CD4-positive, CD25-positive, alpha-beta regulatory T cell (primary cell): Measurements from ENCODE around the gene WBP1. TPM values are rescaled to one million over a fixed set of nuclear protein-coding genes. Genes with fewer than 3 reads are reported as not detected.
"Not testable (repeated sequence)": the region's sequence is repeated elsewhere in the genome, so short reads cannot be mapped to it uniquely, and the experiment has no call there.

Experiments used
- ATAC-seq, 2 donors: fragments of 150-1000 bp; cut with Tn5 transposase; one replicate each; pipeline ENCODE4 v1.10.0; 2021; ENCODE audit warnings: low read depth in 2 of 2, moderate number of reproducible peaks in 2 of 2, moderate library complexity in 1 of 2
- DNase-seq, 3 donors: peaks; one replicate each; pipeline versions ENCODE4 v3.0.0 to v3.0.0-alpha.2; 2012 to 2022; ENCODE audit warnings: mixed read lengths in 1 of 3
- H3K27ac ChIP-seq: one replicate; pipeline ENCODE4 v1.7.0; 2013; ENCODE audit warnings: mild to moderate bottlenecking, low read length; ENCODE audit not compliant: insufficient read depth, poor library complexity, severe bottlenecking
- H3K27me3 ChIP-seq: one replicate; pipeline ENCODE4 v1.7.0; 2013; ENCODE audit warnings: low read length; ENCODE audit not compliant: control insufficient read depth, insufficient read depth
- H3K36me3 ChIP-seq: one replicate; pipeline ENCODE4 v1.7.0; 2013; ENCODE audit warnings: mild to moderate bottlenecking, low read length, moderate library complexity; ENCODE audit not compliant: control insufficient read depth, insufficient read depth
- H3K4me1 ChIP-seq: 2 replicates; pipeline ENCODE4 v1.7.0; 2013; ENCODE audit warnings: mild to moderate bottlenecking, low read length; ENCODE audit not compliant: insufficient read depth, control insufficient read depth, poor library complexity, severe bottlenecking
- H3K4me3 ChIP-seq: one replicate; pipeline ENCODE4 v1.7.0; 2013; ENCODE audit warnings: low read depth, mild to moderate bottlenecking, low read length, moderate library complexity
- H3K9me3 ChIP-seq, 2 experiments: 1 replicate in 1 of 2; 2 replicates in 1 of 2; pipeline ENCODE4 v1.7.0; 2013; ENCODE audit warnings: low read length in 2 of 2, mild to moderate bottlenecking in 1 of 2, moderate library complexity in 1 of 2; ENCODE audit not compliant: control insufficient read depth in 2 of 2
- H3K27ac Mint-ChIP-seq, 3 donors: one replicate each; pipeline ENCODE4 v1.8.0; 2020 to 2022; ENCODE audit warnings: mild to moderate bottlenecking in 3 of 3, mixed read lengths in 3 of 3, moderate library complexity in 2 of 3
- H3K27me3 Mint-ChIP-seq: one replicate; pipeline ENCODE4 v1.8.0; 2022; ENCODE audit warnings: mild to moderate bottlenecking, mixed read lengths
- H3K36me3 Mint-ChIP-seq: one replicate; pipeline ENCODE4 v1.8.0; 2020; ENCODE audit warnings: mixed read lengths
- H3K4me1 Mint-ChIP-seq, 4 donors: one replicate each; pipeline ENCODE4 v1.8.0; 2020 to 2022; ENCODE audit warnings: mixed read lengths in 4 of 4, mild to moderate bottlenecking in 1 of 4
- H3K4me3 Mint-ChIP-seq, 4 donors: one replicate each; pipeline ENCODE4 v1.8.0; 2020 to 2022; ENCODE audit warnings: mild to moderate bottlenecking in 4 of 4, mixed read lengths in 4 of 4, moderate library complexity in 3 of 4
- H3K9me3 Mint-ChIP-seq, 7 donors: one replicate each; pipeline ENCODE4 v1.8.0; 2020 to 2022; ENCODE audit warnings: mixed read lengths in 7 of 7, mild to moderate bottlenecking in 3 of 7, moderate library complexity in 2 of 7
- polyA plus RNA-seq, 4 donors: library from polyadenylated mRNA; unstranded; fragments of 300-500 nt; fragmentation: Illumina TruSeq; gene quantifications; one replicate each; pipeline ENCODE4 v1.2.3, GENCODE V29; 2021
- total RNA-seq: library from RNA; stranded (reverse); gene quantifications from one replicate; pipeline ENCODE4 v1.2.3, GENCODE V29; 2022

Gene WBP1
- total and polyA plus RNA-seq, 5 donors from 2014 or later = 33.5 to 79.5 (median 37.8) TPM

GRCh38 chr2:74461187-74462053, 3.2 kb downstream of the WBP1 start:
- H3K27ac ChIP-seq = no peak overlapping the region
- H3K36me3 ChIP-seq = peaks cover 6% of the 10 kb centered on the region
- DNase-seq = peak in 1 of 3 donors; percentile 27
- Mint-ChIP-seq H3K4me1 (peaks cover 5 to 64% (median 28%) of the 10 kb centered on the region in 4 donors), H3K9me3 (no peaks in the 10 kb centered on the region), H3K36me3 (peaks cover under 1% of the 10 kb centered on the region), H3K4me3 (peak overlapping the region in 3 of 4 donors; percentile 46 to 87 (median 78)), H3K27ac (no peak overlapping the region), H3K27me3 (no peaks in the 10 kb centered on the region)
- H3K4me3 ChIP-seq = no peak overlapping the region
- H3K27me3 ChIP-seq = no peaks in the 10 kb centered on the region
- H3K9me3 ChIP-seq = no peaks in the 10 kb centered on the region
- peaks cover 35% of the 10 kb centered on the region for H3K4me1 ChIP-seq
- ATAC-seq = no peak

- Mint-ChIP-seq H3K27ac (no peak overlapping the region), H3K9me3 (no peaks in the 10 kb centered on the region), H3K4me1 (peaks cover 5 to 56% (median 21%) of the 10 kb centered on the region in 4 donors), H3K27me3 (no peaks in the 10 kb centered on the region), H3K4me3 (peak overlapping the region in 2 of 4 donors; percentile 76 to 92), H3K36me3 (no peaks in the 10 kb centered on the region)
- ATAC-seq = no peak
- no peak for DNase-seq
- Histone ChIP-seq H3K4me1 (peaks cover 27% of the 10 kb centered on the region), H3K27ac (no peak overlapping the region), H3K36me3 (peaks cover 6% of the 10 kb centered on the region), H3K4me3 (no peak overlapping the region), H3K27me3 (no peaks in the 10 kb centered on the region), H3K9me3 (no peaks in the 10 kb centered on the region)
These were observed 4.0 kb downstream of the WBP1 start for GRCh38 chr2:74462054-74462785.

GRCh38 chr2:74462786-74463105, 4.5 kb downstream of the WBP1 start:
- ATAC-seq (no peak), DNase-seq (no peak)
- Mint-ChIP-seq H3K9me3 (no peaks in the 10 kb centered on the region), H3K27ac (no peak overlapping the region), H3K4me1 (peaks cover 5 to 53% (median 19%) of the 10 kb centered on the region in 4 donors), H3K4me3 (peak overlapping the region; percentile 76 to 96 (median 91)), H3K27me3 (no peaks in the 10 kb centered on the region), H3K36me3 (no peaks in the 10 kb centered on the region)
- H3K27ac ChIP-seq = no peak overlapping the region
- H3K27me3 ChIP-seq = no peaks in the 10 kb centered on the region
- no peaks in the 10 kb centered on the region for H3K9me3 ChIP-seq
- H3K4me1 ChIP-seq = peaks cover 26% of the 10 kb centered on the region
- H3K4me3 ChIP-seq = no peak overlapping the region
- peaks cover 6% of the 10 kb centered on the region for H3K36me3 ChIP-seq

DNA sequence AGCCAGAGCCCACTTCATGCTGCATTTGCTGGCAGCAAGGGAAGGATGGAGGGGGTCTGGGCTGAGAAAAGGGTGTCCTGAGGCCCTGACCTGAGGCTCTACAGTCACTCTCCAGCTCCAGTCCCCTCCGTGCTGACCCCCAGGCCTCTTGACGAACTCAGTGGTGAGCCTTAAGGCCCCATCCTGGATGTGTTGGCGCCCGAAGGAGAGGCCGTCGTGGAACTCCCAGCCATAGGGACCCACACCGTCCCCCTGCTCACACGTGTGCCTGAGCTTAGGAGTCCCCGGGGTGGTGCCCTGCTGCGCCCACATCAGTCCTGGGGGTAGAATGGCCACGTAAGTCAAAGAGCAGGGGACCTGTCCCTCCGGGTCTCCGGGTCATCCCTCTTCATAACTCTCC, 6.2 kb downstream of the WBP1 start:
- H3K4me3 ChIP-seq = peak overlapping the region; percentile 53
- H3K9me3 Mint-ChIP-seq = no peaks in the 10 kb centered on the region
- peaks cover 6% of the 10 kb centered on the region for H3K36me3 ChIP-seq
- no peaks in the 10 kb centered on the region for H3K27me3 ChIP-seq
- H3K27ac ChIP-seq = peak overlapping the region; percentile 79
- H3K27ac Mint-ChIP-seq = peak overlapping the region in 2 of 3 donors; percentile 62 to 98
- H3K4me3 Mint-ChIP-seq = peak overlapping the region; percentile 88 to 98 (median 97)
- H3K36me3 Mint-ChIP-seq = no peaks in the 10 kb centered on the region
- no peaks in the 10 kb centered on the region for H3K27me3 Mint-ChIP-seq
- no peaks in the 10 kb centered on the region for H3K9me3 ChIP-seq
- ATAC-seq (no peak), DNase-seq (no peak)
- peaks cover 16% of the 10 kb centered on the region for H3K4me1 ChIP-seq
- H3K4me1 Mint-ChIP-seq = peaks cover 0 to 38% (median 13%) of the 10 kb centered on the region in 4 donors

- peak overlapping the region in 2 of 3 donors; percentile 76 to 84 for H3K27ac Mint-ChIP-seq
- DNase-seq, H3K27ac ChIP-seq, H3K9me3 ChIP-seq, H3K27me3 Mint-ChIP-seq, H3K4me3 ChIP-seq, H3K27me3 ChIP-seq, H3K9me3 Mint-ChIP-seq, ATAC-seq: not testable (repeated sequence)
- H3K36me3 Mint-ChIP-seq = peaks cover 16% of the 10 kb centered on the region
- Histone ChIP-seq H3K36me3 (peaks cover 15% of the 10 kb centered on the region), H3K4me1 (peaks cover 30% of the 10 kb centered on the region)
- H3K4me1 Mint-ChIP-seq = peaks cover 5 to 32% (median 19%) of the 10 kb centered on the region in 4 donors
- H3K4me3 Mint-ChIP-seq = peak overlapping the region; percentile 69 to 83 (median 74)
These were observed 12.5 kb downstream of the WBP1 start for GRCh38 chr2:74470742-74471141.

GRCh38 chr2:74471332-74472065, 13.3 kb downstream of the WBP1 start:
- peaks cover 0 to 2% (median 0%) of the 10 kb centered on the region in 7 donors for H3K9me3 Mint-ChIP-seq
- Histone ChIP-seq H3K27me3 (no peaks in the 10 kb centered on the region), H3K4me3 (peak overlapping the region; percentile 92), H3K36me3 (peaks cover 15% of the 10 kb centered on the region), H3K27ac (peak overlapping the region; percentile 92), H3K9me3 (no peaks in the 10 kb centered on the region), H3K4me1 (peaks cover 26% of the 10 kb centered on the region)
- ATAC-seq (no peak), DNase-seq (no peak)
- H3K4me3 Mint-ChIP-seq = peak overlapping the region; percentile 92 to 98 (median 94)
- H3K27me3 Mint-ChIP-seq = peaks cover 5% of the 10 kb centered on the region
- peak overlapping the region; percentile 97 to 99 (median 99) for H3K27ac Mint-ChIP-seq
- peaks cover 5 to 28% (median 15%) of the 10 kb centered on the region in 4 donors for H3K4me1 Mint-ChIP-seq
- peaks cover 16% of the 10 kb centered on the region for H3K36me3 Mint-ChIP-seq
